GM21528 (cell line): ENCODE data around the gene DOCK1.

ENCODE experiments used
- ATAC-seq: cut with Tn5 transposase; IDR thresholded peaks from one replicate; pipeline ENCODE4 v1.9.1; 2021; ENCODE audit warnings: mild to moderate bottlenecking, moderate library complexity; ENCODE audit not compliant: unreplicated experiment, low FRiP score

DOCK1 gene

GRCh38 chr10:127408112-127408710 is 503.0 kb downstream of the DOCK1 start:
- ATAC-seq: no peak

GRCh38 chr10:127408733-127409132 is 503.5 kb downstream of the DOCK1 start:
- no peak for ATAC-seq

- no peak for ATAC-seq
Measured at GRCh38 chr10:127410030-127410429, 504.8 kb downstream of the DOCK1 start.

GRCh38 chr10:127411062-127411461 is 505.8 kb downstream of the DOCK1 start:
- ATAC-seq: no peak

- no peak for ATAC-seq
Measured at GRCh38 chr10:127413326-127413725, 508.1 kb downstream of the DOCK1 start.

- no peak for ATAC-seq
Measured at GRCh38 chr10:127414024-127414423, 508.8 kb downstream of the DOCK1 start.

- ATAC-seq: no peak
Measured at GRCh38 chr10:127415116-127415515, 509.9 kb downstream of the DOCK1 start.

GRCh38 chr10:127415901-127416581 is 510.8 kb downstream of the DOCK1 start:
- no peak for ATAC-seq

GRCh38 chr10:127417031-127417430 is 511.8 kb downstream of the DOCK1 start:
- no peak for ATAC-seq

GRCh38 chr10:127417686-127418401 is 512.6 kb downstream of the DOCK1 start:
- no peak for ATAC-seq

- ATAC-seq: no peak
Measured at GRCh38 chr10:127418536-127419168, 513.4 kb downstream of the DOCK1 start.

- no peak for ATAC-seq
Measured at GRCh38 chr10:127420138-127420684, 515.0 kb downstream of the DOCK1 start.

GRCh38 chr10:127423218-127423915 is 518.1 kb downstream of the DOCK1 start:
- no peak for ATAC-seq

- ATAC-seq: no peak
Measured at GRCh38 chr10:127424594-127425264, 519.5 kb downstream of the DOCK1 start.

- no peak for ATAC-seq
Measured at GRCh38 chr10:127426746-127427145, 521.5 kb downstream of the DOCK1 start.

GRCh38 chr10:127427926-127428325 is 522.7 kb downstream of the DOCK1 start:
- ATAC-seq: no peak

GRCh38 chr10:127428385-127428980 is 523.3 kb downstream of the DOCK1 start:
- ATAC-seq: no peak

GRCh38 chr10:127429601-127430312 is 524.5 kb downstream of the DOCK1 start:
- no peak for ATAC-seq

GRCh38 chr10:127431525-127431924 is 526.3 kb downstream of the DOCK1 start:
- ATAC-seq: no peak
